GM19193 (cell line): ENCODE data around the gene MDN1.

Experiments used
- POLR2A ChIP-seq: IDR thresholded peaks from 4 replicates; pipeline ENCODE4 v1.6.1; 2011; ENCODE audit not compliant: insufficient read depth, insufficient read length; ENCODE audit errors: extremely low read depth

MDN1 gene

GRCh38 chr6:89830170-89830809 is 10.7 kb upstream of the MDN1 start:
- no peak for TF ChIP-seq POLR2A

- TF ChIP-seq POLR2A, result peak; percentile 81
Measured at GRCh38 chr6:89829472-89830169, 10.0 kb upstream of the MDN1 start, which contains the start of gene CASP8AP2. CASP8AP2 (plus strand) TSS chr6:89829880.

GRCh38 chr6:89828988-89829471 is 9.4 kb upstream of the MDN1 start:
- TF ChIP-seq POLR2A, result no peak

- TF ChIP-seq POLR2A, result no peak
Measured at GRCh38 chr6:89826029-89826528, 6.5 kb upstream of the MDN1 start.

- no peak for TF ChIP-seq POLR2A
Measured at GRCh38 chr6:89818977-89819335, 638 bp downstream of the MDN1 start.

- no peak for TF ChIP-seq POLR2A
Measured at GRCh38 chr6:89817481-89817880, 2.1 kb downstream of the MDN1 start.

- no peak for TF ChIP-seq POLR2A
Measured at GRCh38 chr6:89807581-89807980, 12.0 kb downstream of the MDN1 start.

GRCh38 chr6:89805814-89806371 is 13.7 kb downstream of the MDN1 start:
- TF ChIP-seq POLR2A, result no peak

- TF ChIP-seq POLR2A, result no peak
Measured at GRCh38 chr6:89803271-89803670, 16.3 kb downstream of the MDN1 start.

- TF ChIP-seq POLR2A, result no peak
Measured at GRCh38 chr6:89799756-89800155, 19.8 kb downstream of the MDN1 start.

GRCh38 chr6:89799096-89799495 is 20.5 kb downstream of the MDN1 start:
- TF ChIP-seq POLR2A, result no peak

GRCh38 chr6:89797317-89797716 is 22.3 kb downstream of the MDN1 start:
- TF ChIP-seq POLR2A, result no peak

- TF ChIP-seq POLR2A, result no peak
Measured at GRCh38 chr6:89794324-89794723, 25.3 kb downstream of the MDN1 start.

GRCh38 chr6:89793586-89793985 is 26.0 kb downstream of the MDN1 start:
- no peak for TF ChIP-seq POLR2A

- no peak for TF ChIP-seq POLR2A
Measured at GRCh38 chr6:89792881-89793280, 26.7 kb downstream of the MDN1 start.

GRCh38 chr6:89790403-89790802 is 29.2 kb downstream of the MDN1 start:
- no peak for TF ChIP-seq POLR2A
